ENCODE measurements around the gene PMFBP1.

Gene PMFBP1

DNA sequence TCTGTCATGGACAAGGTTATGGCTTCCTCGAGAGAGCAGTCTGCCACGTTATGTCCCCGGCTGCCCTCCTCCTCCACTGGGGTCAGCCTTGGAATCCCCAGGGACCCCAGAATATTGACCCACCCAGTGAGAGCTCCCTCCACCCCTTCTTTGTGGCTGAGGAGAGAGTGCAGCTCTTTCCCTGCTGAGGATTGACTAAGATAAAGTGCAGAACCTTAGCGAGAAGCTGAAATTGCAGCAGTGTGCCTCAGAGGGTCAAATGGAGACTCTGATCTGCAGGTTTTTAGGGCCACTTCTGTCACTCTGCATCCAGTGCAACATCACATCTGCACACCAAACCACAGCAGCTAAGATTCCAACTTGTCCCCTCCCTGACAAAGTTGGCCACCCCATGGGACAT lies 25.6 kb upstream of the PMFBP1 start:
- no peak overlapping the region for H3K4me3 ChIP-seq (replicated peaks; ENCODE audit: insufficient read depth, low read length)
- no peak overlapping the region for H3K27ac ChIP-seq (replicated peaks)
- H3K27me3 ChIP-seq (ENCODE audit: insufficient read depth, poor library complexity, severe bottlenecking): no peaks in the 10 kb centered on the region
- DNase-seq (ENCODE audit: low read depth in 1 of 2, low spot score in 1 of 2): no peak
- TF ChIP-seq GABPA (IDR thresholded peaks at IDR 0.05; ENCODE audit: low read depth): no peak
- no peak for TF ChIP-seq SPI1 (IDR thresholded peaks at IDR 0.05; ENCODE audit: borderline replicate concordance, low read depth)
- TF ChIP-seq, protein P1, sequence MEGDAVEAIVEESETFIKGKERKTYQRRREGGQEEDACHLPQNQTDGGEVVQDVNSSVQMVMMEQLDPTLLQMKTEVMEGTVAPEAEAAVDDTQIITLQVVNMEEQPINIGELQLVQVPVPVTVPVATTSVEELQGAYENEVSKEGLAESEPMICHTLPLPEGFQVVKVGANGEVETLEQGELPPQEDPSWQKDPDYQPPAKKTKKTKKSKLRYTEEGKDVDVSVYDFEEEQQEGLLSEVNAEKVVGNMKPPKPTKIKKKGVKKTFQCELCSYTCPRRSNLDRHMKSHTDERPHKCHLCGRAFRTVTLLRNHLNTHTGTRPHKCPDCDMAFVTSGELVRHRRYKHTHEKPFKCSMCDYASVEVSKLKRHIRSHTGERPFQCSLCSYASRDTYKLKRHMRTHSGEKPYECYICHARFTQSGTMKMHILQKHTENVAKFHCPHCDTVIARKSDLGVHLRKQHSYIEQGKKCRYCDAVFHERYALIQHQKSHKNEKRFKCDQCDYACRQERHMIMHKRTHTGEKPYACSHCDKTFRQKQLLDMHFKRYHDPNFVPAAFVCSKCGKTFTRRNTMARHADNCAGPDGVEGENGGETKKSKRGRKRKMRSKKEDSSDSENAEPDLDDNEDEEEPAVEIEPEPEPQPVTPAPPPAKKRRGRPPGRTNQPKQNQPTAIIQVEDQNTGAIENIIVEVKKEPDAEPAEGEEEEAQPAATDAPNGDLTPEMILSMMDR (IDR thresholded peaks at IDR 0.05; ENCODE audit: insufficient read depth, low read length): no peak
- no peak for TF ChIP-seq POLR2AphosphoS5 (IDR thresholded peaks at IDR 0.05; ENCODE audit: low read depth)
- TF ChIP-seq, protein P2, sequence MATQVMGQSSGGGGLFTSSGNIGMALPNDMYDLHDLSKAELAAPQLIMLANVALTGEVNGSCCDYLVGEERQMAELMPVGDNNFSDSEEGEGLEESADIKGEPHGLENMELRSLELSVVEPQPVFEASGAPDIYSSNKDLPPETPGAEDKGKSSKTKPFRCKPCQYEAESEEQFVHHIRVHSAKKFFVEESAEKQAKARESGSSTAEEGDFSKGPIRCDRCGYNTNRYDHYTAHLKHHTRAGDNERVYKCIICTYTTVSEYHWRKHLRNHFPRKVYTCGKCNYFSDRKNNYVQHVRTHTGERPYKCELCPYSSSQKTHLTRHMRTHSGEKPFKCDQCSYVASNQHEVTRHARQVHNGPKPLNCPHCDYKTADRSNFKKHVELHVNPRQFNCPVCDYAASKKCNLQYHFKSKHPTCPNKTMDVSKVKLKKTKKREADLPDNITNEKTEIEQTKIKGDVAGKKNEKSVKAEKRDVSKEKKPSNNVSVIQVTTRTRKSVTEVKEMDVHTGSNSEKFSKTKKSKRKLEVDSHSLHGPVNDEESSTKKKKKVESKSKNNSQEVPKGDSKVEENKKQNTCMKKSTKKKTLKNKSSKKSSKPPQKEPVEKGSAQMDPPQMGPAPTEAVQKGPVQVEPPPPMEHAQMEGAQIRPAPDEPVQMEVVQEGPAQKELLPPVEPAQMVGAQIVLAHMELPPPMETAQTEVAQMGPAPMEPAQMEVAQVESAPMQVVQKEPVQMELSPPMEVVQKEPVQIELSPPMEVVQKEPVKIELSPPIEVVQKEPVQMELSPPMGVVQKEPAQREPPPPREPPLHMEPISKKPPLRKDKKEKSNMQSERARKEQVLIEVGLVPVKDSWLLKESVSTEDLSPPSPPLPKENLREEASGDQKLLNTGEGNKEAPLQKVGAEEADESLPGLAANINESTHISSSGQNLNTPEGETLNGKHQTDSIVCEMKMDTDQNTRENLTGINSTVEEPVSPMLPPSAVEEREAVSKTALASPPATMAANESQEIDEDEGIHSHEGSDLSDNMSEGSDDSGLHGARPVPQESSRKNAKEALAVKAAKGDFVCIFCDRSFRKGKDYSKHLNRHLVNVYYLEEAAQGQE (IDR thresholded peaks at IDR 0.05; ENCODE audit: insufficient replicate concordance, low read depth): no peak

DNA sequence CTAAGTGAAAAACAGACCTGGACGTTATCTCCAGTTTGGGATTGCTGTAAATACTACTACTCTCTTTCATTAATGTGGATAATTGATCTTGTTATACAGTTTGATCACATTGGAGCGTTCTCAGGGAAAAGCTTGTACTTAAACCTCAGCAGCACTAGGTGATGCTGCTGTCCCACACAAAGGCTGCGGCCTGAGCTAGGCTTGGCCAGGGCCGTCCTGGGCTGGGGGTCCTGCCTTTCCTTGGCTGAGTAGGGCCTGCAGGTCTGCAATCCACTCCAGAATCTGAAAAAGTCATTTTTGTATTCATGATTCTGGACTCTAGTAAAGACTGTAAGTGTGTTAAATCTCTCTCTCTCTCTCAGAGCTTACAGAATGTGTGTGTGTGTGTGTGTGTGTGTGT lies 23.7 kb upstream of the PMFBP1 start:
- no peak for TF ChIP-seq GABPA (IDR thresholded peaks at IDR 0.05; ENCODE audit: low read depth)
- H3K27ac ChIP-seq (replicated peaks): no peak overlapping the region
- no peak for DNase-seq (ENCODE audit: low read depth in 1 of 2, low spot score in 1 of 2)
- no peaks in the 10 kb centered on the region for H3K27me3 ChIP-seq (ENCODE audit: insufficient read depth, poor library complexity, severe bottlenecking)
- H3K4me3 ChIP-seq (replicated peaks; ENCODE audit: insufficient read depth, low read length): no peak overlapping the region

DNA sequence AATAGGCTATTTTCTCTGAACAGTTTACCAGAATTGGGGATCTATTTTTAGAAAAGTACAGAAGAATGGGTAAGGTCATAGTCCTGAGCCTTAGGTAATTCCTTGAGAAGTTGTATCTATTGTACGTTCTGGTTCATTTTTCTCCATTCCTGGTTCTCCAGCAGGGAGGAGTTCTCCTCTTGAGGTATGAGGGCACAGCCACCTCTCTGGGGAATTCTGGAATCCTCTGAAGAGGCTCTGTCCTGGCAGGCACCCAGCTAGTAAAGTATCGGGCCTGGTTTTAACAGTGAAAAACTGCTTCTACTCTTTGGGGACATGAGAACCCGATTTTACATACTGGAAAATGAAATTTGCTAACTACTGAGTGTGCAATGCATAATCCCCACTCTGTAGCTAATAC lies 19.6 kb upstream of the PMFBP1 start:
- Histone ChIP-seq H3K4me3 (replicated peaks; ENCODE audit: insufficient read depth, low read length) (no peak overlapping the region), H3K27me3 (ENCODE audit: insufficient read depth, poor library complexity, severe bottlenecking) (no peaks in the 10 kb centered on the region), H3K27ac (replicated peaks) (no peak overlapping the region)
- TF ChIP-seq SPI1 (IDR thresholded peaks at IDR 0.05; ENCODE audit: borderline replicate concordance, low read depth): no peak
- TF ChIP-seq, protein P1 (IDR thresholded peaks at IDR 0.05; ENCODE audit: insufficient read depth, low read length): no peak
- TF ChIP-seq, protein P2 (IDR thresholded peaks at IDR 0.05; ENCODE audit: insufficient replicate concordance, low read depth): no peak
- TF ChIP-seq GABPA (IDR thresholded peaks at IDR 0.05; ENCODE audit: low read depth): no peak
- TF ChIP-seq POLR2AphosphoS5 (IDR thresholded peaks at IDR 0.05; ENCODE audit: low read depth): no peak
- no peak for DNase-seq (ENCODE audit: low read depth in 1 of 2, low spot score in 1 of 2)

DNA sequence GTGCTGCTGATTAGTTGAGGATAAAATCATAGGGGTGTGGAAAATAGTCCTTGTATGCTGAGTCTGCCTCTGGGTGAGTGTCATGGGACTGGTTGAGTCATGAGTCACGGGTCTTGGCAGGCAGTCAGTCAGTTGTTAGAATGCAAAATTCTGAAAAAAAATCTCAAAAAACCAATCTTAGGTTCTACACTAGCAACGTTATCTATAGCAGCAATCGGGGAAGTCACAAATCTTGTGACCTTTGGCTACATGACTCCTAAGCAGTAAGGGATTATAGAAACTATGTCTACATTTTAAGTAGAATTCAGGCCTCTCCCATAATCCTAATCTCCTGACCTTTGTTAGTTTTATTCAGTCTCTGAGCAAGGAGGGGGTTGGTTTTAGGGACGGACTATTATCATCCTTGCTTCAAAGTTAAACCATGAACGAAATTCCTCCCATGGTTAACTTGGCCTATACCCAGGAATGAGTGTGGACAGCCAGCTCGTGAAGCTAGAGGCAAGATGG lies 18.0 kb upstream of the PMFBP1 start:
- Histone ChIP-seq H3K27me3 (ENCODE audit: insufficient read depth, poor library complexity, severe bottlenecking) (no peaks in the 10 kb centered on the region), H3K4me3 (replicated peaks; ENCODE audit: insufficient read depth, low read length) (no peak overlapping the region), H3K27ac (replicated peaks) (no peak overlapping the region)
- DNase-seq (ENCODE audit: low read depth in 1 of 2, low spot score in 1 of 2): no peak
- TF ChIP-seq SPI1 (IDR thresholded peaks at IDR 0.05; ENCODE audit: borderline replicate concordance, low read depth) (no peak), POLR2AphosphoS5 (IDR thresholded peaks at IDR 0.05; ENCODE audit: low read depth) (no peak), GABPA (IDR thresholded peaks at IDR 0.05; ENCODE audit: low read depth) (no peak)
- TF ChIP-seq, protein P1 (IDR thresholded peaks at IDR 0.05; ENCODE audit: insufficient read depth, low read length): no peak
- TF ChIP-seq, protein P2 (IDR thresholded peaks at IDR 0.05; ENCODE audit: insufficient replicate concordance, low read depth): no peak

Data from HL-60 (cell line).